HL-60 (cell line): ENCODE data around the gene PTPRN2.

Experiments
- DNase-seq, 2 experiments: peaks; one replicate each; pipeline ENCODE4 v3.0.0-alpha.2; 2010 to 2020; ENCODE audit warnings: low read depth in 1 of 2, low spot score in 1 of 2
- H3K27ac ChIP-seq: fragments of 250-450 bp; sonication (Bioruptor Pico); replicated peaks from 2 replicates; pipeline ENCODE4 v1.5.1; 2020; ENCODE audit warnings: mild to moderate bottlenecking, moderate library complexity
- H3K27me3 ChIP-seq: fragments of 250-450 bp; sonication (Bioruptor Pico); 2 replicates; pipeline ENCODE4 v1.5.1; 2021; ENCODE audit warnings: mild to moderate bottlenecking, moderate library complexity; ENCODE audit not compliant: insufficient read depth, poor library complexity, severe bottlenecking
- H3K4me3 ChIP-seq: replicated peaks from 2 replicates; pipeline ENCODE4 v1.5.1; 2011; ENCODE audit warnings: mild to moderate bottlenecking, control low read depth, low read length; ENCODE audit not compliant: insufficient read depth
- GABPA ChIP-seq: IDR thresholded peaks from 2 replicates; pipeline ENCODE4 v1.6.1; 2012; ENCODE audit warnings: low read depth
- POLR2AphosphoS5 ChIP-seq: IDR thresholded peaks from 2 replicates; pipeline ENCODE4 v1.6.1; 2012; ENCODE audit warnings: low read depth
- SPI1 ChIP-seq: IDR thresholded peaks from 2 replicates; pipeline ENCODE4 v1.6.1; 2012; ENCODE audit warnings: low read depth, mild to moderate bottlenecking, borderline replicate concordance
- TF ChIP-seq, protein P1 (sequence below): IDR thresholded peaks from 2 replicates; pipeline ENCODE4 v1.6.1; 2012; ENCODE audit warnings: low read depth; ENCODE audit not compliant: insufficient replicate concordance
- TF ChIP-seq, protein P2 (sequence below): IDR thresholded peaks from one replicate; pipeline ENCODE4 v1.5.1; 2011; ENCODE audit warnings: low read length, control low read depth, inconsistent platforms; ENCODE audit not compliant: insufficient read depth

Gene PTPRN2

DNA sequence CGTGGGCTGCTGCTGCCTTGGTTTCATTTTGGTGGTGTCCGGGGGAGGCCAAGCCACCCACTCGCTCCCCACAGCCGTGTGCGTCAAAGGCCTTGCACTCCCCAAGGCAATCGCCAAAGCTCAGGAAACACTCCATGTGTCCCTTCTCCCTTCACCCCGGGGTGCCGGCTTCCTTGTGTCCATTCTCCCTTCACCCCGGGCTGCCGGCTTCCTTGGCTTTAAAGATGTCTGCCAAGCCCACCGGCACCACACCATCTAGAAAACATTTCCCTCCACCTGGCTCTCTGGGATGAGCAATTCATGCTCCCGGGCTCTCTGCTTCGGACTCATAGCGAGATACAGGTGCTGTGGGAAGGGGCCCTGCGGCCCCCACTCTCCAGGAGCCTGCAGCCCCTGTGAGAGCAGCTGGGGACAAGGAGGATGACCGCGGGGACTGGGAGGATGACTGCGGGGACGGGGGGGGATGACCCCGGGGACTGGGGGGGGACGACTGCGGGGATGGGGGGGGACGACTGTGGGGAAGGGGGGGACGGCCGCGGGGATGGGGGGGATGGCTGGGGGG, 928.7 kb downstream of the PTPRN2 start:
- no peaks in the 10 kb centered on the region for H3K27me3 ChIP-seq
- H3K27ac ChIP-seq: no peak overlapping the region
- H3K4me3 ChIP-seq: no peak overlapping the region
- TF ChIP-seq, protein P1, sequence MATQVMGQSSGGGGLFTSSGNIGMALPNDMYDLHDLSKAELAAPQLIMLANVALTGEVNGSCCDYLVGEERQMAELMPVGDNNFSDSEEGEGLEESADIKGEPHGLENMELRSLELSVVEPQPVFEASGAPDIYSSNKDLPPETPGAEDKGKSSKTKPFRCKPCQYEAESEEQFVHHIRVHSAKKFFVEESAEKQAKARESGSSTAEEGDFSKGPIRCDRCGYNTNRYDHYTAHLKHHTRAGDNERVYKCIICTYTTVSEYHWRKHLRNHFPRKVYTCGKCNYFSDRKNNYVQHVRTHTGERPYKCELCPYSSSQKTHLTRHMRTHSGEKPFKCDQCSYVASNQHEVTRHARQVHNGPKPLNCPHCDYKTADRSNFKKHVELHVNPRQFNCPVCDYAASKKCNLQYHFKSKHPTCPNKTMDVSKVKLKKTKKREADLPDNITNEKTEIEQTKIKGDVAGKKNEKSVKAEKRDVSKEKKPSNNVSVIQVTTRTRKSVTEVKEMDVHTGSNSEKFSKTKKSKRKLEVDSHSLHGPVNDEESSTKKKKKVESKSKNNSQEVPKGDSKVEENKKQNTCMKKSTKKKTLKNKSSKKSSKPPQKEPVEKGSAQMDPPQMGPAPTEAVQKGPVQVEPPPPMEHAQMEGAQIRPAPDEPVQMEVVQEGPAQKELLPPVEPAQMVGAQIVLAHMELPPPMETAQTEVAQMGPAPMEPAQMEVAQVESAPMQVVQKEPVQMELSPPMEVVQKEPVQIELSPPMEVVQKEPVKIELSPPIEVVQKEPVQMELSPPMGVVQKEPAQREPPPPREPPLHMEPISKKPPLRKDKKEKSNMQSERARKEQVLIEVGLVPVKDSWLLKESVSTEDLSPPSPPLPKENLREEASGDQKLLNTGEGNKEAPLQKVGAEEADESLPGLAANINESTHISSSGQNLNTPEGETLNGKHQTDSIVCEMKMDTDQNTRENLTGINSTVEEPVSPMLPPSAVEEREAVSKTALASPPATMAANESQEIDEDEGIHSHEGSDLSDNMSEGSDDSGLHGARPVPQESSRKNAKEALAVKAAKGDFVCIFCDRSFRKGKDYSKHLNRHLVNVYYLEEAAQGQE: no peak
- no peak for TF ChIP-seq POLR2AphosphoS5
- TF ChIP-seq GABPA: no peak
- TF ChIP-seq, protein P2, sequence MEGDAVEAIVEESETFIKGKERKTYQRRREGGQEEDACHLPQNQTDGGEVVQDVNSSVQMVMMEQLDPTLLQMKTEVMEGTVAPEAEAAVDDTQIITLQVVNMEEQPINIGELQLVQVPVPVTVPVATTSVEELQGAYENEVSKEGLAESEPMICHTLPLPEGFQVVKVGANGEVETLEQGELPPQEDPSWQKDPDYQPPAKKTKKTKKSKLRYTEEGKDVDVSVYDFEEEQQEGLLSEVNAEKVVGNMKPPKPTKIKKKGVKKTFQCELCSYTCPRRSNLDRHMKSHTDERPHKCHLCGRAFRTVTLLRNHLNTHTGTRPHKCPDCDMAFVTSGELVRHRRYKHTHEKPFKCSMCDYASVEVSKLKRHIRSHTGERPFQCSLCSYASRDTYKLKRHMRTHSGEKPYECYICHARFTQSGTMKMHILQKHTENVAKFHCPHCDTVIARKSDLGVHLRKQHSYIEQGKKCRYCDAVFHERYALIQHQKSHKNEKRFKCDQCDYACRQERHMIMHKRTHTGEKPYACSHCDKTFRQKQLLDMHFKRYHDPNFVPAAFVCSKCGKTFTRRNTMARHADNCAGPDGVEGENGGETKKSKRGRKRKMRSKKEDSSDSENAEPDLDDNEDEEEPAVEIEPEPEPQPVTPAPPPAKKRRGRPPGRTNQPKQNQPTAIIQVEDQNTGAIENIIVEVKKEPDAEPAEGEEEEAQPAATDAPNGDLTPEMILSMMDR: no peak
- no peak for TF ChIP-seq SPI1
- DNase-seq: no peak

DNA sequence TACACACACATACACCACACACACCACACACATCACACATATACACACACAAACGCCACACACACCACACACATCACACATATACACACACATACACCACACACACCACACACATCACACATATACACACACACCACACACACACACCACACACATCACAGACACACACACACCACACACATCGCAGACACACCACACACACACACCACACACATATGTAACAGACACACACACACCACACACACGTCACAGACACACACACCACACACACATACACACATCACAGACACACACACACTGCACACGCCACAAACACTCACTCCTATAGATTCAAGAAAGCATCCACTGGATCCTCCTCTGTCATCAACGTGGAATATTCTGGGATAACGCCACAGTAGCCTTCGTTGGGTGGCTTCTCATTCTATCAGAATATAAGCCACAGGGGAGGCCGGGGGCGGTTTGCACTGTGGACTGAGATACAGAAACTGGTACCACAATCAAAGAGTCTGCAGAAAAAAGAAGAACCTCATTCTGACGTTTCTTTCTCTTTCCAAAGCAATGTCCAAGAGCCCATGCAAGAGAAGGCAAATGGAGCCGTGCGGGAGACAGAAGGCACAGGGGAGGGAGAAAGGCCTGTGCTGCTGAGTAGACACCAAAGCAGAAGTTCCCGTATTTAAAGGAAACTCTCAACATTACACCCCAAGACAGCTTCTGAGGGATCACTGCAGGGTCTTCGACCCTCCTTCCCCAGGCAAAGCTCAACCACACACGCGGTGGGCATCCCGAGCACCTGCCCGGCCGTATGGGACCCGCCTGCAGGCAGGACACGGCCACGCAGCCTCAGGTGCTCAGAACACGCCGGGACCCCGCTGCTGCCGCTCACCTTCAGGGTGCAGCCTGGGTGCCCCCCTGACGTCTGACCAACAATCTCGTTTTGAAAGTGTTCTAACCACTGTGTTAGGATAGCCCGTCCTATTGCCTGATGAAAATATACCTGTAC, 929.6 kb downstream of the PTPRN2 start:
- Histone ChIP-seq H3K27ac (no peak overlapping the region), H3K4me3 (no peak overlapping the region), H3K27me3 (no peaks in the 10 kb centered on the region)
- DNase-seq: peak in 1 of 2 experiments; percentile 55
- TF ChIP-seq, protein P1: no peak
- TF ChIP-seq, protein P2: no peak
- no peak for TF ChIP-seq POLR2AphosphoS5
- TF ChIP-seq SPI1: no peak
- no peak for TF ChIP-seq GABPA

- Histone ChIP-seq H3K27ac (no peak overlapping the region), H3K27me3 (no peaks in the 10 kb centered on the region), H3K4me3 (no peak overlapping the region)
- no peak for DNase-seq
- no peak for TF ChIP-seq SPI1
- TF ChIP-seq, protein P2: no peak
- TF ChIP-seq POLR2AphosphoS5: no peak
- TF ChIP-seq, protein P1: no peak
- no peak for TF ChIP-seq GABPA
Observed at GRCh38 chr7:157656195-157656769, 931.3 kb downstream of the PTPRN2 start.
